ENCODE measurements around the gene USP3. TPM values are rescaled to one million over a fixed set of nuclear protein-coding genes. Genes with fewer than 3 reads are reported as not detected.
"Not testable (repeated sequence)": the region's sequence is repeated elsewhere in the genome, so short reads cannot be mapped to it uniquely, and the experiment has no call there.

The USP3 gene
- total and polyA plus RNA-seq, 3 donors from 2014 or later, result 23.2 to 43.1 (median 38.5) TPM

DNA sequence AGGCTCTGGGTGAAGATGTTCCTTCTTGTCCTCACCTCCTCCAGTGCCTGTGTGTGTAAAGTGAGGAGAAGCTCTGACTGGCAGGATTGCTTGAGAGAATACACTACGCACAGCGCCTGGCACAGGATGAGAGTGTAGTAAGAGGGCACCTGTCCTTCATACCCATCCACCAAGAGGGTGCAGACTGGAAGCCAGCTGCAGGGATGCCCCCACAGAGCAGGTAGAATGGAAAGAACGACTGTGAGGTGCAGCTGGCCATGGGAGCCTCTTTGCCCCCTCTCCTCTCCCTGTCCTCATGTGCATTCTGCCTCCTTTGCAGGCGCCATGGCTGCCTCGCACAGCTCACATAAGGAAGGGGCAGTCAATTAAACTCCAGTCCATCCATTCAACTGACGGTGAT is 105.1 kb downstream of the USP3 start:
- Histone ChIP-seq H3K4me3 (no peak overlapping the region), H3K4me1 (peaks cover 7% of the 10 kb centered on the region), H3K9me3 (no peaks in the 10 kb centered on the region), H3K36me3 (ENCODE audit: low read depth, missing control alignments) (no peaks in the 10 kb centered on the region), H3K27ac (no peak overlapping the region), H3K27me3 (no peaks in the 10 kb centered on the region)
- intact Hi-C loops (cut with DNase I; ENCODE audit: low total_unique reads), result no loop called here
- DNase-seq, result no peak
- 80 to 91% methylated on average over 6 of the region's 6 CpGs for WGBS, 2 donors
- TF ChIP-seq CTCF (IDR thresholded peaks at IDR 0.05) (no peak), POLR2A (IDR thresholded peaks at IDR 0.05) (no peak)

GRCh38 chr15:63610209-63610841 is 105.9 kb downstream of the USP3 start:
- intact Hi-C loops (cut with DNase I; ENCODE audit: low total_unique reads), result no loop called here
- Histone ChIP-seq H3K27me3 (no peaks in the 10 kb centered on the region), H3K27ac (peak overlapping the region in 1 of 2 donors; percentile 31), H3K9me3 (no peaks in the 10 kb centered on the region), H3K4me3 (no peak overlapping the region), H3K4me1 (peaks cover 7% of the 10 kb centered on the region), H3K36me3 (ENCODE audit: low read depth, missing control alignments) (no peaks in the 10 kb centered on the region)
- DNase-seq, result peak; percentile 77
- TF ChIP-seq POLR2A (IDR thresholded peaks at IDR 0.05), result no peak
- TF ChIP-seq CTCF (IDR thresholded peaks at IDR 0.05), result peak; percentile 59 to 63 (median 59)
- 26% methylated on average over 6 of the region's 6 CpGs for WGBS, 2 donors

DNA sequence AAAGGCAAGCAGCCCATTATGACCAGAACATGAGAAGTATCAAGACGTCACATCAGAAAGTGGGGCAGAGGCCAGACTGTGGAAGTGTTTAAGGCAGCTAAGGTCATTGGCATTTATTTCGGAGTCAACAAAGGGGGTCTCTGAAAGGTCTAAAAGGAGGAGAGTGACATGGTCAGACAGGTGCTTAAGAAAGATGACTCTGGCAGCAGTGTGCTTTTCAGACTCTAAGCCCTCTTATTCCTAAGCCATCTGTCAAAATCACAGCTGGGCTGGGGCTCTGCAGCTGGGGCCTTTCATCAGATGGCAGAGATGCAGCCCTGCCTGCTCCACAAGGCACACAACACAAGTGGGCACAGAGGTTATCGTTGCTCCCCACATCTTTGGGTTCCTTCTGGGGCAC is 106.8 kb downstream of the USP3 start:
- Histone ChIP-seq H3K27me3 (no peaks in the 10 kb centered on the region), H3K36me3 (ENCODE audit: low read depth, missing control alignments) (no peaks in the 10 kb centered on the region), H3K4me1 (peaks cover 7% of the 10 kb centered on the region), H3K9me3 (no peaks in the 10 kb centered on the region), H3K27ac (peak overlapping the region in 1 of 2 donors; percentile 31), H3K4me3 (no peak overlapping the region)
- TF ChIP-seq POLR2A (IDR thresholded peaks at IDR 0.05), result no peak
- no peak for TF ChIP-seq CTCF (IDR thresholded peaks at IDR 0.05)
- intact Hi-C loops (cut with DNase I; ENCODE audit: low total_unique reads), result no loop called here
- 81 to 82% methylated on average over 3 of the region's 3 CpGs for WGBS, 2 donors
- no peak for DNase-seq

DNA sequence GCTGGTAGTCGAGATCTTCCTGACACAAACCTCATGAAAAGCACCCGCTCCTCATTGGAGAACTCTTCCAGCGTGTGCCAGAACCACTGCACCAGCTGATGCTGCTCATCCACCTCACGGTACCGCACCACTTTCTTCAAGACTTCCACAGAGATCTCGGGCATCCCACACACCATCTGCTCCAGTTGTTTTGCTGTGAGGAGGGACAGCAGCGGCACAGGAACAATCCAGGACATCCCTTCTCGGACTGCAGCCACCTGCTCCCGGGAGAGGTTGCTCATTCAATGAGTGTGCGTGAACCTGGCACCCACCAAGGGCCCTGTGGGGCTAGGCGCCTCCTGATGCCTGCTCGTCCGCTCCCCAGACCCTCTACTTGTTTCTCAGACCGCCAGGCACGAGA is 107.9 kb downstream of the USP3 start:
- Histone ChIP-seq H3K36me3 (ENCODE audit: low read depth, missing control alignments) (no peaks in the 10 kb centered on the region), H3K27ac (no peak overlapping the region), H3K4me3 (no peak overlapping the region), H3K4me1 (peaks cover 7% of the 10 kb centered on the region), H3K27me3 (no peaks in the 10 kb centered on the region), H3K9me3 (no peaks in the 10 kb centered on the region)
- DNase-seq, result no peak
- 89 to 94% methylated on average over 10 to 15 of the region's 15 CpGs for WGBS, 2 donors
- TF ChIP-seq POLR2A (IDR thresholded peaks at IDR 0.05), result no peak
- no peak for TF ChIP-seq CTCF (IDR thresholded peaks at IDR 0.05)
- intact Hi-C loops (cut with DNase I; ENCODE audit: low total_unique reads), result no loop called here

- no peak for DNase-seq
- TF ChIP-seq POLR2A (IDR thresholded peaks at IDR 0.05), result no peak
- no peak for TF ChIP-seq CTCF (IDR thresholded peaks at IDR 0.05)
- Histone ChIP-seq H3K27me3 (no peaks in the 10 kb centered on the region), H3K27ac (no peak overlapping the region), H3K36me3 (ENCODE audit: low read depth, missing control alignments) (no peaks in the 10 kb centered on the region), H3K9me3 (no peaks in the 10 kb centered on the region), H3K4me3 (no peak overlapping the region), H3K4me1 (no peaks in the 10 kb centered on the region)
- 95% methylated on average over 3 of the region's 3 CpGs for WGBS, 2 donors
- intact Hi-C loops (cut with DNase I; ENCODE audit: low total_unique reads), result no loop called here
Measured at GRCh38 chr15:63615935-63616334, 111.5 kb downstream of the USP3 start.

DNA sequence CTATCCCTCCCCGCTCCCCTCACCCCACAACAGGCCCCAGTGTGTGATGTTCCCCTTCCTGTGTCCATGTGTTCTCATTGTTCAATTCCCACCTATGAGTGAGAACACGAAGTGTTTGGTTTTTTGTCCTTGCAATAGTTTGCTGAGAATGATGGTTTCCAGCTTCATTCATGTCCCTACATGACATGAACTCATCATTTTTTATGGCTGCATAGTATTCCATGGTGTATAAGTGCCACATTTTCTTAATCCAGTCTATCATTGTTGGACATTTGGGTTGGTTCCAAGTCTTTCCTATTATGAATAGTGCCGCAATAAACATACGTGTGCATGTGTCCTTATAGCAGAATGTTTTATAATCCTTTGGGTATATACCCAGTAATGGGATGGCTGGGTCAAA is 112.8 kb downstream of the USP3 start:
- DNase-seq; H3K27ac ChIP-seq; H3K36me3 ChIP-seq (ENCODE audit: low read depth, missing control alignments); H3K9me3 ChIP-seq; H3K4me3 ChIP-seq; intact Hi-C loops (cut with DNase I; ENCODE audit: low total_unique reads); H3K27me3 ChIP-seq; H3K4me1 ChIP-seq: not testable (repeated sequence)
- 97 to 98% methylated on average over 4 of the region's 4 CpGs for WGBS, 2 donors

- DNase-seq; H3K4me1 ChIP-seq; H3K36me3 ChIP-seq (ENCODE audit: low read depth, missing control alignments); H3K9me3 ChIP-seq; H3K27me3 ChIP-seq; intact Hi-C loops (cut with DNase I; ENCODE audit: low total_unique reads); H3K4me3 ChIP-seq; H3K27ac ChIP-seq: not testable (repeated sequence)
- 98 to 100% methylated on average over 3 of the region's 3 CpGs for WGBS, 2 donors
Measured at GRCh38 chr15:63617627-63618026, 113.2 kb downstream of the USP3 start.

All from testis (tissue), 3 donors.